Astrocyte (in vitro differentiated cells and primary cell): Measurements from ENCODE around the gene SULF2.

ENCODE experiments used
- CTCF ChIP-seq: IDR thresholded peaks from 2 replicates; pipeline ENCODE4 v1.5.1; 2011; ENCODE audit warnings: low read depth, mild to moderate bottlenecking, inconsistent platforms, low read length, moderate library complexity; ENCODE audit not compliant: insufficient read depth
- EZH2 ChIP-seq: IDR thresholded peaks from 2 replicates; pipeline ENCODE4 v1.6.1; 2012; ENCODE audit warnings: mild to moderate bottlenecking, low read length, inconsistent platforms; ENCODE audit not compliant: insufficient read depth

GRCh38 chr20:47627540-47627939, 157.7 kb downstream of the SULF2 start:
- TF ChIP-seq CTCF = no peak
- no peak for TF ChIP-seq EZH2
